ENCODE measurements around the gene NELL2. TPM values are rescaled to one million over a fixed set of nuclear protein-coding genes. Genes with fewer than 3 reads are reported as not detected.

The NELL2 gene
- total RNA-seq, 2 experiments from 2014 or later, result 0.95 to 1.8 TPM

DNA sequence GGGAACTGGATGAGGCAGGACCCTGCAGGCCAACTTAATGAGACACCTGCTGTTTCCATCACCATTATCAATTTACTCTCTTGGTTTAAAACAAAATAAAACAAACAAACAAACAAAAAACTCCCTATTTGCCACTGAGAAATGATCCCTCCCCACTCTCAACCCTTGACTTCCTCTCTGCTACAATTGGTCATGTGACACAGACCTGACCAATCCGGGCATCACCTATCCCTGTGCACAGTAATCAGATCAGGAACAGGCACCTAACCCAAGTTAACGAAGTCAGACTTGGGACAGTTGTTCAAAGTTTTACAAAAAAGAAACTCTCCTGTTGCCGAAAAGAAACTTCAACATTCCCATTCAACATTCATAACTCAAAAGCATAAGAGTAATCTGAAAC is 58.4 kb downstream of the NELL2 start:
- BruUV-seq (replicated peaks), result no TSS peak
- CTCF ChIA-PET (ENCODE audit: unreplicated experiment), result no interaction called here
- TF ChIP-seq EZH2phosphoT487 (IDR thresholded peaks at IDR 0.05; ENCODE audit: borderline replicate concordance, low read depth, low read length) (no peak), CTCF (conservative IDR thresholded peaks at IDR 0.05; ENCODE audit: low read length) (no peak)
- no peaks in the 10 kb centered on the region for H3K9me2 ChIP-seq (ENCODE audit: insufficient read depth, low read length)
- H3K36me3 ChIP-seq (ENCODE audit: insufficient read depth, low read length), result no peaks in the 10 kb centered on the region
- peak overlapping the region; percentile 89 for H2AFZ ChIP-seq (ENCODE audit: low read length)
- POLR2A ChIA-PET, result interaction anchor here (0.6 kb wide), 1 partner anchor 60 kb away, joined by 3 read pairs; no protein-coding TSS in a partner anchor
- H3K79me2 ChIP-seq (ENCODE audit: insufficient read depth, low read depth, low read length), result no peaks in the 10 kb centered on the region
- peak; percentile 13 for DNase-seq (ENCODE audit: low spot score)
- no peak overlapping the region for H3K4me3 ChIP-seq (ENCODE audit: low read depth, low read length, poor library complexity, severe bottlenecking)
- no peaks in the 10 kb centered on the region for H4K20me1 ChIP-seq (ENCODE audit: insufficient read depth, low read length)
- H3K9me3 ChIP-seq (ENCODE audit: low read length), result 0 out of 2 replicates have a peak, but pooled peaks cover 6% of the 10 kb centered on the region
- intact Hi-C loops (cut with micrococcal nuclease; ENCODE audit: unreplicated experiment), result no loop called here
- peaks cover 5% of the 10 kb centered on the region for H3K4me1 ChIP-seq (ENCODE audit: insufficient read depth, low read length, poor library complexity, severe bottlenecking)
- no peak overlapping the region for H3K27ac ChIP-seq (ENCODE audit: low read depth, low read length, poor library complexity, severe bottlenecking)
- H3K4me2 ChIP-seq (ENCODE audit: low read length), result peak overlapping the region; percentile 8; the same call in 1 of the 2 replicates

DNA sequence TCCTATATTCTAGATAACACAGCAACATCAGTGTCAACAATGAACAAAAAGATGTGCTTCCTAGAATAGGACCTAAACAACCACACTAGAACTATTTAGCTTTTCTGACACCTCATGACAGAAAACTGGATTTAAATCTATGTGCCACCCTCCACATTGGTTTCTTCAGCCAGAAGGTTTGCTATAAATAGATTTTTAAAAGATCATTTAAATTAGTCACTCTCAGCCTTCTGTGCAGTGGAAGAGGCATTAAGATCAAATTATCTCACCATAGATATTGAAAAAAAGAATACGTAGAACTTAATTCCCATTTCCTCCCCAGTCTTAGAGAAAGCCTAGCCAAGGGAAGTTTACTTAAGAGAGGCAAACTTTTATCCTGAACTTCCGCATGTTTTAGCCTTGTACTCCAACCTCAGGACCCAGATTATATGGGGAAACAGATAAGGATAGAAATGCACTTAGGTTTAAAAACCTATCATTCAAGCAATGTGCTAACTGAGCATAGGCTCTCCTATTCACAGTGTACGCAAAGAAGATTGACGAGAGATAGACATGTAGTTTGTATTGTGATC is 59.6 kb downstream of the NELL2 start:
- Histone ChIP-seq H3K4me1 (ENCODE audit: insufficient read depth, low read length, poor library complexity, severe bottlenecking) (peaks cover 5% of the 10 kb centered on the region), H2AFZ (ENCODE audit: low read length) (peak overlapping the region; percentile 89; the same call in 1 of the 2 replicates)
- POLR2A ChIA-PET, result no interaction called here

More for the DNA sequence above, 59.6 kb downstream of the NELL2 start:
- 0 out of 2 replicates have a peak, but pooled peaks cover 6% of the 10 kb centered on the region for H3K9me3 ChIP-seq (ENCODE audit: low read length)
- H3K36me3 ChIP-seq (ENCODE audit: insufficient read depth, low read length), result no peaks in the 10 kb centered on the region
- TF ChIP-seq EZH2phosphoT487 (IDR thresholded peaks at IDR 0.05; ENCODE audit: borderline replicate concordance, low read depth, low read length) (no peak), CTCF (conservative IDR thresholded peaks at IDR 0.05; ENCODE audit: low read length) (no peak)
- no TSS peak for BruUV-seq (replicated peaks)
- H4K20me1 ChIP-seq (ENCODE audit: insufficient read depth, low read length), result no peaks in the 10 kb centered on the region
- H3K79me2 ChIP-seq (ENCODE audit: insufficient read depth, low read depth, low read length), result no peaks in the 10 kb centered on the region
- no peak overlapping the region for H3K27ac ChIP-seq (ENCODE audit: low read depth, low read length, poor library complexity, severe bottlenecking)
- no peaks in the 10 kb centered on the region for H3K9me2 ChIP-seq (ENCODE audit: insufficient read depth, low read length)
- CTCF ChIA-PET (ENCODE audit: unreplicated experiment), result no interaction called here
- H3K4me2 ChIP-seq (ENCODE audit: low read length), result no peak overlapping the region
- intact Hi-C loops (cut with micrococcal nuclease; ENCODE audit: unreplicated experiment), result no loop called here
- DNase-seq (ENCODE audit: low spot score), result no peak
- H3K4me3 ChIP-seq (ENCODE audit: low read depth, low read length, poor library complexity, severe bottlenecking), result no peak overlapping the region

All from OCI-LY7 (cell line).